Ramos (cell line): ENCODE results near the gene CHPT1.
"Not testable (repeated sequence)": the region's sequence is repeated elsewhere in the genome, so short reads cannot be mapped to it uniquely, and the experiment has no call there.

Source experiments
- in situ Hi-C: fragments of 300-500 bp; cut with MboI; formaldehyde crosslinking; loops from one replicate; pipeline ENCODE4 v1.14.3; 2022; ENCODE audit warnings: low sequenced_read_pairs; ENCODE audit not compliant: unreplicated experiment

CHPT1 gene

DNA sequence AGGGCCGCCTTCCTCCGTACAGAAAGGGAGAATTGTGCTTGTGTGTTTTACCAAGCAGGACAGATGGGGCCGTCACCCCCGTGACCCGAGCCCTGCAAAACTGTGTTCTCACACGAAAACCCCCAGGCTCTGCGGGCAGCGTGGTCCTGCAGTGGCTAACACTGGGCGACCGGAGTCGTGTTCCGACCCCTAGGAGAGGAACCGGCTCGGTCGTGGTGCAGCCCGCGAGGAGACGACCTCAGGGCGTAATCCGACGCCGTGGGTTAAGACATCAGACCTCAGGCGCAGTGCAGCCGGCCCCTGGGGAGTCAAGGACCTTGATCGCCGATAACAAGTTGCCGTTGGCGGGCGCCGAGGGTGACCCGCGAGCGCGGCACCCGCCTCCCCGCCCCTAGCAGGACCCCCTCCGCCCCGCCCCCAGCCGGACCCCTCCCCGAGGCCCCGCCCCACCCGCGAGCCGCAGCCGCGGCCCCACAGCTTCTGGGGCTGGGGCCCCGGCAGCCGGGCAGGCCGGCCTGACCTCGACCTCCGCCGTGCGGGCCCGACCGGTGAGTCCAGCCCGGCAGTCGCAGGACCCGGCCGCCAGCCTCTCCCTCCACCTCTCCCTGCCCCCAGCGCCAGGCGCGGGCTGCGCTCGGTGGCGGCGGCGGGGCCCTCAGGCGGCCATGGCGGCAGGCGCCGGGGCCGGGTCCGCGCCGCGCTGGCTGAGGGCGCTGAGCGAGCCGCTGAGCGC, at the start of gene CHPT1:
CHPT1 (plus strand) TSS at position 444 of the 733 bp plus-strand sequence; CDS start at position 666, 222 bp downstream.
- in situ Hi-C loops: no loop called here

DNA sequence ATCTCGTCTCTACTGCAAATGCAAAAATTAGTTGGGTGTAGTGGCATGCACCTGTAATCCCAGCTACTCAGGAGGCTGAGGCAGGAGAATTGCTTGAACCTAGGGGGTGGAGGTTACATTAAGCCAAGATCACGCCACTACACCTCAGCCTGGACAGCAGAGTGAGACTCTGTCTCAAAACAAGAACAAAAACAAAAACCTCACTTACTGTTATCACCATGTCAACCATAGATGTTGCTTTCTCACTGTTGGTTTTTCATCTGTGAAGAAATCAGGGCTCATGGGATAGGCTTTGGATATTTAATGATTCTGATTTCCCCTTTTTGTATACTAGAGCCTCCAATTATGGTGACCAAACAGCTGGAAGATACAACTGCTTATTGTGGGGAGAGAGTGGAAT, 49.7 kb upstream of the CHPT1 start:
- in situ Hi-C loops: no loop called here

DNA sequence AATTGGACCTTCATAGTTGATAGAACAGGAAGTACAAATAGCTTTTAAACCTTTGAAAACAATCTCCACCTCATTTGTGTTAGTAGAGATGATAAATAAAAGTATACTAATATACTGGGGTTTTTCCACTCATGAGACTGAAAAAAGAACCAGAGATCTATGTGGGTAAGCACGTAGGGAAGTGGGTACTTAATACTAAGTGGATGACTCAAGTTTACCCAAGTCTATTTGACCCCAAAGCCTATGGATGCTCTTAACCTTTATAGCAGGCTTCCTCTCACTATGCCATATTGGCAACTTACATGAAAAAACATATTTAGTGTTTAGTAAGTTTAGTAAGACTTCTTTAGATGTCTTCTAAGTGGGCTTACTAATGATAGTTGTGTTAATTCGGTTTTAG, 49.2 kb upstream of the CHPT1 start:
- in situ Hi-C loops: no loop called here

DNA sequence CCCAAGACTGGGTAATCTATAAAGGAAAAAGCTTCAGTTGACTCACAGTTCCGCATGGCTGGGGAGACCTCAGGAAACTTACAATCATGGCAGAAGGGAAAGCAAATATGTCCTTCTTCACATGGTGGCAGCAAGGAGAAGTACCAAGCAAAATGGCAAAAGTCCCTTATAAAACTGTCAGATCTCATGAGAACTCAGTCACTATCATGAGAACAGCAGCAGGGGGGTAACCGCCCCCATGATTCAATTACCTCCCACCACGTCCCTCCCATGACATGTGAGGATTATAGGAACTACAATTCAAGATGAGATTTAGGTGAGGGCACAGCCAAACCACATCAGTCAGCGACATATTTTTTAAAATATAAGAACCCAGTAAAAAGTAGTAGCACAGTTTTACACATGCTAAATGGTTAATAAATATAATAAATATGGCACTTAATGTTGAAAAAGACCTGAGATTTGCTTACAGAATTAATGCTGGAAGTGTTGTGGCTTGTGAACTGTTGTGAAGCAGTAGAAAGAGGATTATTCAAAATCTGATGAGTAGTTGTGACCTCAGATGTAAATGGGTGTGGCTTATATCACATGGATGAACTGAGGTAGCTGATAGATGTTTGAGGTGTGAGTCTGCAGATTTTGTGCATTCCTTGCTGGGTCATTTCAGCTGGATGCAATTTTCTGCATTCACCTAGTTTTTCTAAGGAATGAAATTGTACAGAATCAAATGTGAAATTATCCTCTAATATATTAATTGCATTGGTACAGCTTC, 46.9 kb upstream of the CHPT1 start:
- in situ Hi-C loops: no loop called here

DNA sequence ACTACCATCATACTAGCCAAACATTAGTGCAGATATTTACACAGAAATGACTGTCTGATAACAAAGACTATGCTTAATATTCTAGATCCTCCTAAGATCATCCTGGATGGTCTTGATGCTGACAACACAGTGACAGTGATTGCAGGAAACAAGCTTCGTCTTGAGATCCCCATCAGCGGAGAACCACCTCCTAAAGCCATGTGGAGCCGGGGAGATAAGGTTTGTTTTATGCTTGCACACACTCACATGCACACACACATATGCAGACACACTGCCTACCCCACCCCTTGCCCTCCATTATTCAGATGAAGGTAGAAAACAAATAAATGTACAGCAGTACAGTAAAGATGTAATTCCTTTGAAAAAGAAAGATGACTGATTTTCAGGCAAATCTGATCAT, 44.4 kb upstream of the CHPT1 start:
- in situ Hi-C loops: no loop called here

DNA sequence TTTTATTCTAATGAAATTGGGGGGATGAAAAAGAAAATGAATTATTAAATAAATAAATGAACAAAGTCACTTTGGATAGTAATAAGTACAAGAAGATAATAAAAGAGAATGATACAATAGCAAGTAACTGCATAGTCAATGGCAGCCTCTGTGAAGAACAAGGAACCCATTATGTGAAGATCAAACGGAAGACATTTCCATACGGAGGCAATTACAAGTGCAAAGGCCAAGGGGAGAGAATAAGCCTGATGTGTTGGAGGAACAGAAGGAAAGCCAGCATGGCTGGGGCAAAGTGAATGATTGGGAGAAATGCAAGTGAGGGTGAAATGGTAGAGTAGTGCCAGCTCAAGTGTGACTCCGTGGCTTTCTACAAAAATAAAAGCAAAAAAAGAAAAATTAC, 43.9 kb upstream of the CHPT1 start:
- in situ Hi-C loops: no loop called here

DNA sequence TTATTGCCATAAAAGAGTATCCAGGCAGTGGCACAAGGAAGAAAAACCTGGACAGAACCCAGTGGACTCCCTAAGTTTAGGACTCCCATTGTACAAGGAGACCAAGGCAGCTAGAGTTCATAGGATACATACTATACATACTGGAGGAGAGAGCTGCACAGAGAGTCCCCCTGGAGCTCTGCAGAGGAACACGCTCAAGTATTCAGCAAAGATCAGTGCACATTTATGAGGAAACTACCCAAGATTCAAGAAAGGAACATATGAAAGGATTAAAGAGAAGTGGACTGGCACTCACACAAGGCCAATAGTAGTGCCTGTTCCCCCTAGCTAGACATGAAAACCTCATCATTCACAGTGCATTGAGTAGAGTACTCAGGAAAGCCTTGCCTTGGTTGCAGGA, 43.0 kb upstream of the CHPT1 start:
- in situ Hi-C loops: no loop called here

DNA sequence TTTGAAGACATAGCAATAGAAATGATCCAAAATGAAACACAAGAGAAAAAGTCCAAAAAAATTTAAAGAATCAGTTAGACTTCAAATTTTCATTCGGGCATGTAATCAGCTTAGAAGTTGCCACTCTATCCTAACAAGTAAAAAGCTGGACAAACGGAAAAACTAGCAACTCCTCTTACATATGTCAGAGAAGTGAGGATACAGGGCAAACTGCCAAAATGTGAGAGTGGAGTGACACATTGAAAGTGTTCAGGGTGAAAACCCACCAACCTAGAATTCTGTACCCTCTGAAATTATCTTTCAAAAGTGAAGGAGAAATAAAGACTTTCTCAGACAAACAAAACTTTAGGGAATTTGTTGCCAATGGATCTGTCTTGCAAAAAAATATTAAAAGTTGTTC, 42.0 kb upstream of the CHPT1 start:
- in situ Hi-C loops: no loop called here

DNA sequence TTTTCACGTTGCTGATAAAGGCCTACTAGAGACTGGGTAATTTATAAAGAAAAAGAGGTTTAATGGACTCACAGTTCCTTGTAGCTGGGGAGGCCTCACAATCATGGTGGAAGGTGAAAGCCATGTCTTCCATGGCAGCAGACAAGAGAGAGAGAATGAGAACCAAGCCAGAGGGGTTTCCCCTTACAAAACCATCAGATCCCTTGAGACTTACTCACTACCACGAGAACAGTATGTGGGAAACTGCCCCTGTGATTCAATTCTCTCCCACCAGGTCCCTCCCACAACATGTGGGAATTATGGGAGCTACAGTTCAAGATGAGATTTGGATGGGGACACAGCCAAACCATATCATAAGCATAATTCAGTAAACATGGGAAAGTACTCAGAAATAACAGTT, 36.8 kb upstream of the CHPT1 start:
- in situ Hi-C loops: not testable (repeated sequence)

DNA sequence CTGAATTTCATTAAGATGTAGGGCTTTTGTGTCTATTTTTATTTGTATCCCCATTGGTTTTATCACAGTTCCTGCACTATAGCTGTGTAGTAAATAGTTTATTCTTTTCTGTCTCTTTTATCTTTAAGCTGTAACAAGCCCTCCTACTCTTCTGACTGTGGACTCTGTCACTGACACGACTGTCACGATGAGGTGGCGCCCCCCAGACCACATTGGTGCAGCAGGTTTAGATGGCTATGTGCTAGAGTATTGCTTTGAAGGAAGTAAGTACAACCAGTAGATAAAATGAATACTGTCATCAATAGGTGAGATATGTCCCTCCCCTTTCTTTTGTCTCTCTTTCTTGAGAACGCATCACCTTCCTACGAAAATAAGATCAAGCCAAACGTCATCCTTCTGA, 34.1 kb upstream of the CHPT1 start:
- in situ Hi-C loops: no loop called here

DNA sequence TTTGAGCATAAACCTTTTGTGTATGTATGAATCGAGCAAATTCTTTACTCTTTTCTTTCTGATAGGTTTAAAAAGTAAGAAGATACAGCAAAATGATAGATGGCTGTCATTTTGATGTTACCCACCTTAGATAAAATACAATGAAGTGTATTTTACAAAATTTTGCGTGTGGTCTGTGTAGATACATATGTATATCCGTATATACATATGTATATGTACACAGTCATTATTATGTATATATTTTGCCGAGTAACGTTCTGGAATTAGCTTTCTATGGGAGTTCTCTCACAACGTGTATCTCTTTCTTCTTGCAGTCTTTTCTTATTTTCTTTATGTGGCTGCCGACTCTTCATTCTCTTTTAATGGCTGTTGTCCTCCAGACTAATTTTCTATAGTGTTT, 32.4 kb upstream of the CHPT1 start:
- in situ Hi-C loops: no loop called here

DNA sequence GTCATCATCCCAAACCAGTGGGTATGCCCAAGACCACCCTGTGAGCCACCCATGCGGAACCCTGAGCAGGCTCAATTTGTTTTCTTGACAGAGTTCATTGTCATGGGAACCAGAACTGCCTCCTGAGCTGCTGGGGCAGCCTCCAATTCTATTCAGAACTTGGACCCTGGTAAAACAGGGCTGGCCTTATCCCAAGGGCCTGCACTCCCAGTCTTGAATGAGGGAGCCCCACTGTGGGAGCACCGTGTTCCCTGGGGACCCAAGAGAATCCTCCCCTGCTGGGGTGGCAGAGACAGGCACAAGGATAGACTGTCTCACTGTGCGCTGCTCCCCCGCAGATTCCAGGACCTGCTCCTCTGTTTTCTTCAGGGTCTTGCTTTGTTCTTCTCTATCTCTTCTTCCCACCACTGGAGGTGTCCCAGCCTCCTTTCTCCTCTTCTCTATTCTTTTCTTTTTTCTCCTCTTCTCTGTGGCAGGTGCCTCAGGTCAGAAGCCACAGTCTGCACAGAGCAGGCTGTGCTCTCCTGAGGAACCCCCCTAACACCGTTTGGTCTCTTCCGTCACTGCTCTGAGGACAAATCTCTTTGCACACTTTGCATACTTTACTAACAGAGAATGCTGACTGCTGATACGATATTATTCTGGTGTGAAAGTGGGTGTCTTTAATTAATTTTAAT, 31.2 kb upstream of the CHPT1 start:
- in situ Hi-C loops: no loop called here

DNA sequence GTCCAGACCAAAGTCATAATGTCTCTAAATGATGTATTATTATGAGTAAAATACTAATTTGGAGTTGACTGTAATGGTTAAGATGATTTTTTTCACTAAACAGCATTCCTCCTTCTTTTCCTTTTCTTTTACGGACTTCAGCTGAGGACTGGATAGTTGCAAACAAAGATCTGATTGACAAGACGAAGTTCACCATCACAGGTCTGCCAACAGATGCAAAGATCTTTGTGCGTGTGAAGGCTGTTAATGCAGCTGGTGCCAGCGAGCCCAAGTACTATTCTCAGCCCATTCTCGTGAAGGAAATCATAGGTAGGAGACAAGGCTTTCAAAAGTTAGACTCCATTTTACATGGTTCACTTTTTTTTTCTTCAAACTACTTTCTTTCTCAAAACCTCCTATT, 29.8 kb upstream of the CHPT1 start:
- in situ Hi-C loops: no loop called here

DNA sequence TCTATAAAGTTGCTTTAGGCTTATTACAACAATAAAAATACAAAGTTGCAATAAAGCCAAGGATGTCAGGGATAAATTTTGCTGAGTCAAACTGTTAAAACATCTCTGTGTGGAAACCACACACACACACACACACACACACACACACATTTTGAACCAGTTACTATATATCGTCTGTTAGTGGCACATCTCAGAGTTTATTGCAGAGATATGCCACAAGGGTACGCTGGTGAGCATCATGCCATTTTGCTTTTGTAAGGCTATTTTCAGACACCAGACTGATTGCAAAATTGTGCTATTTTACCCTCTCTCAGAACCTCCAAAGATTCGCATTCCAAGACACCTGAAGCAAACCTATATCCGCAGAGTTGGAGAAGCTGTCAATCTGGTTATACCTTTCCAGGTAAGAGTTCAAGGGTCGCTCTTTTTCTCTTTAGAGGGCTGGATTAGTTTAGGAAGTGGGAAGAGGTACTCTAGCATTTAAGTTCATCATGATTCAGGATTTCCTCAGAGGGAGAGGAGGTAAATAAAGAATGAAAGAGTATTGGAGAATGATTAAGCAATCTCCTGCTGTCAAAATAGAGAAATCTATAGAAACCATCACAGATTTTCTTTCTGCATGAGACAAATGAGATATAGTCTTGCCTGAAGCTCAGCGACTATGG, 27.3 kb upstream of the CHPT1 start:
- in situ Hi-C loops: no loop called here

DNA sequence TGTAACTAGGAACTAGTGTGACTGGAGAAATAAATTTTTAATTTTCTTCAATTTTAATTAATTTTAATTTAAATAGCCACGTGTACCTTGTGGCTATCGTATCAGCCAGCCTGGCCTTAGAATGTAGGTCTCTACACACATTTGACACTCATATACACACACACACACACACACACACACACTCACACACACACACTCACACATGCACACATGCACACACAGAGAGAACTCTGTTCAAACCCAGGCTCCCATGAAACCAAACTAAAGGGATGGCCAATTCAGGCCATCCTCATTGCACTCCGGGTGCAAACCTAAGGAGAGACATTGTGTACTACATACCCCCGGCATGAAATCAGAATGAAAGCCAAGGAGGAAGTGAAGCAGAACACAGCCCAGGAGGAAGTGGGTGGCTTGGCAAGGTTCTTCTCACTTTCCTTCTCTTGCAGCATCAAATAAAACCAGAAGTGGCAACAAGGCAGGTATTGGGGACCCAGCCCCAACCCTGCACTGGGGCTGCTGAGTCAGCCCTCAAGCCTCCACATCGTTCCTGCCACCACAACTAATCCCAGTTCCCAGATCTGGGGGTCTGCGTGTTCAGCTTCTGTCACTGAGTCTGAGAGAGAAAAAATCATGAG, 26.2 kb upstream of the CHPT1 start:
- in situ Hi-C loops: no loop called here

DNA sequence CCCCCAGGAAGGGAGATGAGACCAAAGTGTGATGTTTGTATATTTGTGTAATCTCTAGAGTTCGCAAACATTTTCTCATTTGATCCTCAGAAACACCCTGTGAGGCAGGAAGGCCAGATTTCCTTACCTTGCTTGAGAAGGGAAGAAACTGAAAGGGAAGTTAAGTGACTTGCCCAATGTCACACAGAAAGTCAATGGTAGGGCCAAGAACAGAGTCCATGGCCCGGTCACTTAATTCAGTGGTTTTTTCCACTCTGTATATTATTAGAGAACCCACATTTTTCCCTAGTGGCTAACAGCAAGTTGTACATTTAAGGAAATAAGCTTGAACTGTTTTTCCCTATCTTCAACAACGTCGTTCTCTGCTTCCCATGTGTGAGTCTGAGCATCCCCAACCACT, 25.6 kb upstream of the CHPT1 start:
- in situ Hi-C loops: no loop called here

DNA sequence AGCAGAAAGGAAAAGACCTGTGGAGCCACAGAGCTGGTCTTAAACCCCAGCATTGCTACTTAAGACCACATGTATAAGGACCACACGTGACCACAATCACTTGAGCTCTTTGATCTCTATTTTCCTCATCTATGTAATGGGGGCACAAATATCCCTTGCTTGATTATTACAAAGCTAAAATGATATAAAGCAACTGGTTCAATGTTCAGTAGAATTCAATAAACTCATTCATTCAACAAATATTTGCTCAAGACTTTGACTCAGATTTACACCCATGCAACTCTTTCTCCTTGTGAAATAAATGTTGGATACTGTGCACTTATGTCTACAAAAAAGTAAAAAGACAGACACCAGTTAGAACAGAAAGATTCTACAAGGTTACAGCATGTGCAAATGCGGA, 21.9 kb upstream of the CHPT1 start:
- in situ Hi-C loops: no loop called here

DNA sequence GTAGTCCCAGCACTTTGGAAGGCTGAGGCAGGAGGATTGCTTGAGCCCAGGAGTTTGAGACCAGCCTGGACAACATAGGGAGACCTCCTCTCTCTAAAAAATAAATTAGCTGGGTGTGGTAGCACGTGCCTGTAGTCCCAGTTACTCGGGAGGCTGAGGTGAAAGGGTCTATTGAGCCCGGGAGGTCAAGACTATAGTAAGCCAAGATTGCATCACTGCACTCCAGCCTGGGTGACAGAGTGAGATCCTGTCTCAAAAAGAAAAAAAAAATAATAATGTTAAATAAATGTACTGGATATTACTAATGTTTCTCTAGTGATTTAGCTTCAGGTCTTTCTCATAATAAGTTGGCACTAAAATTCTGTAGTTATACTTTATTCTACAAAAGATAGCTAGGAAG, 20.9 kb upstream of the CHPT1 start:
- in situ Hi-C loops: not testable (repeated sequence)

DNA sequence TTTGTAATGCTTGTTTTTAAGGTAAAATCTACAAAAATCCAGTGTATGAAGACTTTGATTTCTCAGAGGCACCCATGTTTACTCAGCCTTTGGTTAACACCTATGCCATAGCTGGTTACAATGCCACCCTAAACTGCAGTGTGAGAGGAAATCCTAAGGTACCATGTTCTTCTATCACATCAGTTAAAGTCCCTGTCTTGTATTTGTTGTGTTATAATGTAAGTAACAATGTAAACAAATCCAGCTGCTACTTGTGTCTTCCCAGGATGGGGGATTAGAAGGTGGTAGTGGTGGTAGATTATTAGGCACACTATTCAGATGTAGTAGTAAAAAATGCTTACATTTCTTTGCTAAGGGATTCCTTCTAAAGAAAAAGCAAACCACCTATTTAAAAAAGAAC, 19.4 kb upstream of the CHPT1 start:
- in situ Hi-C loops: no loop called here

DNA sequence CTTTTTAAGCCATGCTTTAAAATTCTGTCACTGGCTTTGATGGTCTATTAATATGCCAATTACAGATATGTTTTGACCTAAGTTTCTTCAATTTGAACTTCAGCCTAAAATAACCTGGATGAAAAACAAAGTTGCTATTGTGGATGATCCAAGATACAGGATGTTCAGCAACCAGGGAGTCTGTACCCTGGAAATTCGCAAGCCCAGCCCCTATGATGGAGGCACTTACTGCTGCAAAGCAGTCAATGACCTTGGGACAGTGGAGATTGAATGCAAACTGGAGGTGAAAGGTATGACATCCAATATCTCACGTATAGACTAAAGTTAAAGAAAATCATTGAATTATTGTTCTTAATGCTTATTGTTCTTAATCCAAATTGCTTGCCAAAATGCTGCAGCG, 17.2 kb upstream of the CHPT1 start:
- in situ Hi-C loops: no loop called here
